ENCODE measurements around the gene ZSWIM5. TPM values are rescaled to one million over a fixed set of nuclear protein-coding genes. Genes with fewer than 3 reads are reported as not detected.
"Not testable (repeated sequence)": the region's sequence is repeated elsewhere in the genome, so short reads cannot be mapped to it uniquely, and the experiment has no call there.

ZSWIM5 gene
- total RNA-seq, 6 experiments from 2014 or later, result 0.03 to 0.05 TPM; not detected in 4

DNA sequence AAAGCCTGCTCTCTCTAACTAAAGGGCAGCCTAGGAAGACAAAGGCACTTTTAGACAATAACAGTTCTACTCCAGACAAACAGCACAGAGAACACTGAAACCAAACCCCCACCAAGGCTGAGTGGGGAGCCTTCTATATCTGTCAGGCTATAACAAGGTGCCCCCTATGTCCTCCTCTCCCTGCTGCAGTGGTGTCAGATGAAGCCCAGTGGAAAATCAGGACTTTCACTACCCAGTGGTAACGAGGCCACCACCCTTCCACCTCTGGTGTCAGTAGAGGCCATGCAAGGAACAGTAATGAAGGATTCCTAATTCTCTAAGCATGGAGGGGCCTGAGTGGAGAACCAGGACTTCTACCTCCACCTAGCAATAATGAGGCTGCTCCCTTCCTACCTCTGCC lies 83.7 kb downstream of the ZSWIM5 start:
- H3K4me1 Mint-ChIP-seq (ENCODE audit: low read depth), result no peaks in the 10 kb centered on the region
- peaks cover 6% of the 10 kb centered on the region; the same call in 1 of the 2 replicates for H3K27me3 Mint-ChIP-seq (ENCODE audit: insufficient read depth)
- no peaks in the 10 kb centered on the region for H3K36me3 Mint-ChIP-seq (ENCODE audit: low read depth)
- TF ChIP-seq, protein P1, sequence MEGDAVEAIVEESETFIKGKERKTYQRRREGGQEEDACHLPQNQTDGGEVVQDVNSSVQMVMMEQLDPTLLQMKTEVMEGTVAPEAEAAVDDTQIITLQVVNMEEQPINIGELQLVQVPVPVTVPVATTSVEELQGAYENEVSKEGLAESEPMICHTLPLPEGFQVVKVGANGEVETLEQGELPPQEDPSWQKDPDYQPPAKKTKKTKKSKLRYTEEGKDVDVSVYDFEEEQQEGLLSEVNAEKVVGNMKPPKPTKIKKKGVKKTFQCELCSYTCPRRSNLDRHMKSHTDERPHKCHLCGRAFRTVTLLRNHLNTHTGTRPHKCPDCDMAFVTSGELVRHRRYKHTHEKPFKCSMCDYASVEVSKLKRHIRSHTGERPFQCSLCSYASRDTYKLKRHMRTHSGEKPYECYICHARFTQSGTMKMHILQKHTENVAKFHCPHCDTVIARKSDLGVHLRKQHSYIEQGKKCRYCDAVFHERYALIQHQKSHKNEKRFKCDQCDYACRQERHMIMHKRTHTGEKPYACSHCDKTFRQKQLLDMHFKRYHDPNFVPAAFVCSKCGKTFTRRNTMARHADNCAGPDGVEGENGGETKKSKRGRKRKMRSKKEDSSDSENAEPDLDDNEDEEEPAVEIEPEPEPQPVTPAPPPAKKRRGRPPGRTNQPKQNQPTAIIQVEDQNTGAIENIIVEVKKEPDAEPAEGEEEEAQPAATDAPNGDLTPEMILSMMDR (IDR thresholded peaks at IDR 0.05), result no peak
- H3K9me3 Mint-ChIP-seq, result no peaks in the 10 kb centered on the region
- no peak overlapping the region for H3K27ac Mint-ChIP-seq
- no peak overlapping the region for H3K4me3 Mint-ChIP-seq
- DNase-seq, result no peak

DNA sequence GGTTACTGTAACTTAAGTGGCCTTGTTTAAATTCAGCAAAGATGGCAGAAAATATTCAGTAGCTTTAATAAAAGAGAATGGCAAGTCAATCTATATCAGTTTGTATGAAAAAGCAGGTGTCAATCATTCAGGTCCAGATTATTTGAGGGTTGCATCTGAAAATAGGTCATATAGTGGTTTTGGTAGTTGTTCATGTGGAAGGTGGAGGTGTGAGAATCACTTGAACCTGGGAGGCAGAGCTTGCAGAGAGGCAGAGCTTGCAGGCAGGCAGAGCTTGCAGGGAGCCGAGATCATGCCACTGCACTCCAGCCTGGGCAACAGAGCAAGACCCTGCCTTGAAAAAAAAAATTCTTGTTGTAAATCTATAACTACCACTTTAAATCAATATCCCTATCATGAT lies 88.6 kb downstream of the ZSWIM5 start:
- H3K27ac Mint-ChIP-seq, result no peak overlapping the region

DNA sequence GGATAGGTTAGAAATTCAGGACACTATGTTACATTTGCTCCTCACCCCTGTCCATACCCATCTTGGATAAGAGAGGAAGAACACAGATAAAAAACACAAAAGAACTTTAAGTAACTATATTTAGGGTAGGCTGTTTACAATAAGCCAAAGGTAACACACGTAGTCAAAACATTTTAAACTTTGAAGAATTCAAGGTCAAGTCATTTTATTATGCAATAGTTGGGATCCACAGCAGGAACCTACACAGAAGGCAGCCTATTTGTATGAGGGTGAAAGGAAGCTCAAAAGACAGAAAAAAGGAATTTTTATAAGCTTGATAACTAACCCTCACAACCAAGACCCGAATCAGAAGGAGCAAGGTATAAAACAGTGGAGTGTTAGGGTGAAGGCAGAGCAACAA lies 89.6 kb downstream of the ZSWIM5 start:
- no peaks in the 10 kb centered on the region for H3K4me1 Mint-ChIP-seq (ENCODE audit: low read depth)
- no peak for DNase-seq
- H3K27me3 Mint-ChIP-seq (ENCODE audit: insufficient read depth), result peaks cover 3% of the 10 kb centered on the region; the same call in 1 of the 2 replicates
- TF ChIP-seq, protein P1 (IDR thresholded peaks at IDR 0.05), result no peak
- H3K27ac Mint-ChIP-seq, result no peak overlapping the region
- H3K9me3 Mint-ChIP-seq, result no peaks in the 10 kb centered on the region
- no peak overlapping the region for H3K4me3 Mint-ChIP-seq
- H3K36me3 Mint-ChIP-seq (ENCODE audit: low read depth), result no peaks in the 10 kb centered on the region

More for the DNA sequence above, 88.6 kb downstream of the ZSWIM5 start:
- Mint-ChIP-seq H3K9me3 (no peaks in the 10 kb centered on the region), H3K36me3 (ENCODE audit: low read depth) (no peaks in the 10 kb centered on the region), H3K4me1 (ENCODE audit: low read depth) (no peaks in the 10 kb centered on the region), H3K4me3 (no peak overlapping the region), H3K27me3 (ENCODE audit: insufficient read depth) (peaks cover 5% of the 10 kb centered on the region; the same call in 1 of the 2 replicates)
- DNase-seq, result no peak
- TF ChIP-seq, protein P1 (IDR thresholded peaks at IDR 0.05), result no peak

DNA sequence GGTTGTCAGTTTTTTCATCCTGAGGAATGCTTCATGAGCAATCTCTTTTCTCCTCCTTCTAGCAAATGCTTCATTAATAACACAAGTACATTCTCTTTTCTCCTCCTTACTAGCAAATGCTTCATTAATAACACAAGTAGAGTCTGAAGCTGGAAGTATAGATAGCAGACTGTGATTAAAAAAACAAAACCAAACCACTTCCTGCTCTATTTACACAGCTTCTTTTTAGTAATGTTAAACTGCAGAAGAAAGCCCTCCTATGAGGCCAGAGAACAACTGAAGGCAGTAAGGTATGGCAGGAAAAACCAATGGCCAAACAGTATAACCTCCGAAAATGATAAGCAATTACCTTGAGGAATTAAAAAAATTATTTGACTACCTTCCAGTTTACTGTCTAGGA lies 90.1 kb downstream of the ZSWIM5 start:
- Mint-ChIP-seq H3K4me3 (no peak overlapping the region), H3K27ac (no peak overlapping the region), H3K9me3 (no peaks in the 10 kb centered on the region), H3K36me3 (ENCODE audit: low read depth) (no peaks in the 10 kb centered on the region), H3K27me3 (ENCODE audit: insufficient read depth) (peaks cover 3% of the 10 kb centered on the region; the same call in 1 of the 2 replicates), H3K4me1 (ENCODE audit: low read depth) (no peaks in the 10 kb centered on the region)
- TF ChIP-seq, protein P1 (IDR thresholded peaks at IDR 0.05), result no peak
- no peak for DNase-seq

DNA sequence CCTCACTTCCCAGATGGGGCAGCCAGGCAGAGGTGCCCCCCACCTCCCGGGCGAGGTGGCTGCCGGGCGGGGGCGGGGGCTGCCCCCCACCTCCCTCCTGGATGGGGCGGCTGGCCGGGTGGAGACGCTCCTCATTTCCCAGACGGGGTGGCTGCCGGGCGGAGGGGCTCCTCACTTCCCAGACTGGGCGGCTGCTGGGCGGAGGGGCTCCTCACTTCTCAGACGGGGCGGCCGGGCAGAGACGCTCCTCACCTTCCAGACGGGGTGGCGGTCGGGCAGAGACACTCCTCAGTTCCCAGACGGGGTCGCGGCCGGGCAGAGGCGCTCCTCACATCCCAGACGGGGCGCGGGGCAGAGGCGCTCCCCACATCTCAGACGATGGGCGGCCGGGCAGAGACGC lies 91.2 kb downstream of the ZSWIM5 start:
- not testable (repeated sequence) for H3K4me1 Mint-ChIP-seq (ENCODE audit: low read depth)

DNA sequence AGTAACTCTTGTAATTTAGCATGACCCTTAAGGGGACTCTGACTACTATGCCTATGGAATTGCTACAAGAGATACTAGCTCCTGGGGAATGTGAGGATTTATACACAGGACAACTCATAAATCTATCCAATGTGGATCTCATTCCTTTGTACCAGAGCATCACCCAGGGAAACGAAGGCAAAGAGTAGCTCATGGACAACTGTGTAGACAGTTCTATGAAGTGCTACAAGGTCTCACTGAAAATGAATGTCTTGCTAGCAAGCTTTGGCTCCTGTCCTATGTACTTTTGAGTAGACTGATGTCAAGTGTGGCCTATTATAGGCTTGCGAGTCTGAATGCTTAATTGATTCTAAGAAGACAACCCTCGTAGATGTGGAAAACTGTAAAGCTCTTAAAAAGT lies 93.7 kb downstream of the ZSWIM5 start:
- Mint-ChIP-seq H3K9me3 (peaks cover 8% of the 10 kb centered on the region; the same call in 1 of the 2 replicates), H3K27ac (no peak overlapping the region), H3K36me3 (ENCODE audit: low read depth) (no peaks in the 10 kb centered on the region), H3K4me3 (no peak overlapping the region), H3K27me3 (ENCODE audit: insufficient read depth) (peaks cover 7% of the 10 kb centered on the region), H3K4me1 (ENCODE audit: low read depth) (no peaks in the 10 kb centered on the region)
- DNase-seq, result no peak
- TF ChIP-seq, protein P1 (IDR thresholded peaks at IDR 0.05), result no peak

More for the DNA sequence above, 91.2 kb downstream of the ZSWIM5 start:
- not testable (repeated sequence) for H3K36me3 Mint-ChIP-seq (ENCODE audit: low read depth); H3K27me3 Mint-ChIP-seq (ENCODE audit: insufficient read depth); H3K27ac Mint-ChIP-seq; DNase-seq; H3K9me3 Mint-ChIP-seq; H3K4me3 Mint-ChIP-seq

Data from HFFc6 (cell line).